HCEC 1CT (cell line): ENCODE data around the gene UQCR10.

Experiments
- DNase-seq: peaks from one replicate; pipeline ENCODE4 v3.0.0-alpha.2; 2017

Gene UQCR10

DNA sequence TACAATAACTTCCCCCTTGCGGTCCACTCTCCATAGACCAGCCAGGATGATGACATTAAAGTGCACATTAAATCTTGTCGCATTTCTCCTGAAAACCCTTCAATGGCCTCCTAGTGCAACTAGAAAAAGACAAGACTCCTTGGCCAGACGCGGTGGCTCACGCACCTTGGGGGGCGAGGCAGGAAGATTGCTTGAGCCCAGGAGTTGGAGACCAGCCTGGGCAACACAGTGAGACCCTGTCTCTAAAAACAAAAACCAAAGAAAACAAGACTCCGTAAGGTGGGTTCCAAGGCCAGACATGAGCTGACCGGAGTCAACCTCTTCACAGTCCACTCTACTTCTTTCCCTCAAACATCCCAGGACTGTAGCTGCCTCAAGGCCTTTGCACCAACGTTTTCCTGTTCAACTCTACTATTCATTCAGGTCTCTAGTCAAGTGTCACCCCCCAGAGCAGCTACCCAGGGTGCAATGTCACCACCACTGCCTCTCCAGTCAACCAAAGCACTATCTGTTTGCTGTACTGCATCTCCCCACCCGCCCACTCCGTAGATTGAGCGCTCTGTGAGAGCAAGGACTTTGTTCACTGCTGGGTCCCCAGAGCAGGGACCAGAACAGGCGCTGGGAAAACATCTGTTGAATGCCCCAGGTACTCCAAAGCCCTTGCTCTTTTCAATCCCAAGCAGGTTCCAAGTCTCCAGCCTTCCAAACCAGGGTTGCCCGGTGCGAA lies 1.1 kb upstream of the UQCR10 start:
- no peak for DNase-seq

DNA sequence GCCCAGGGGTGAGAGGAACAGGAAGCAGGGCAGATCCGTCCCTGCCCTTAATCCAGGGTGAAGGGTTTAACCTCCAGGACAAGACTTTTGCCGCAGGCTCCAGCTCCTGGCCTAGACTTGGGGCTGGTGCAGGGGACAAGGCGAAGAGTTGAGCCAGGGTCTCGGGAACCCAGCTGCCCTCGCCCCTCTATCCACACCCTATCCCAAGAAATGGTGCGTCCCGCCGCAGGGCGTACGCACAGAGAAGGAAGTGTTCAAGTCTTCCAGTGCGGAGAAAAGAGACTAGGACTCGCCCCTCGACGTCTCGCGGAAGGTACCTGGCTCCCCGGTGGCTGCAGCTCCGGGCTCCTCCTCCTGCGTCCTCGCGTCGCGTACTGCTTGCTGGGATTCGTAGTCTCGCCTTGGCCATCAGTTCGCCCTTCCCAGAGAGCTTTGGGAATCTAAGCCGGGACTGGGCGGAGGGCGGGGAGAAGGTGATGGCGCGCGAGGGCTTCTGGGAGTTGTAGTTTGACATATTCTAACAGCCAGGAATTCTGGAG lies 468 bp upstream of the UQCR10 start, which contains the start of gene ZMAT5:
ZMAT5 (minus strand) TSS at position 376 of the 539 bp plus-strand sequence. CDS start 18,463 bp downstream, outside the sequence.
- DNase-seq: peak; percentile 96

DNA sequence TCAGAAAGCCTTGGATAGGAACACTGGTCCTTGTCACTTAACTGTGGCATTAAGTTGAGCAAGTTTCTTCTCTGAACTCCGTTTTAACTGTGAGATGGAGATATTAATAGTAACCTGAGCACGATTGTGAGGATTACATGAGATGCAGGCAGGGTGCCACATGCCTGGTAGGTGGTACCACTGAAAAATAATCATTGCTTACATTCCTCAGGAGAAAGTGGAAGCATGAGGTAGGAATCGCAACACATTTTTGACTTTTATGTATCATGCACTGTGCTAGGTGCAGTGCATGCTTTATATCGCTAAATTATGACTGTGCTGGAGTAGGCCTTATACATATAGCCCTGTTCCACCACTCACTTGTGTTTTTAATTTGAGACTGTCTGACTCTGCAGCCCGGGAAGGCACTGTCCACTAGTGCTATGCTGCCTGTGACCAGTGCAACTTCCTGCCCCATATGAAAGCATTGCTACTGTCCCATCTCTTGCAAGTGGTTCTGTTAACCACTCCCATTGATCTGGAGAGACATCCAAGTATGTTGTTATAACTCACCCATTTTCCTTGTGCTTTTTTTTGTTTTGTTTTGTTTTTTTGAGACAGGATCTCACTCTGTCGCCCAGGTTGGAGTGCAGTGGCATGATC lies 1.0 kb downstream of the UQCR10 start:
- no peak for DNase-seq

DNA sequence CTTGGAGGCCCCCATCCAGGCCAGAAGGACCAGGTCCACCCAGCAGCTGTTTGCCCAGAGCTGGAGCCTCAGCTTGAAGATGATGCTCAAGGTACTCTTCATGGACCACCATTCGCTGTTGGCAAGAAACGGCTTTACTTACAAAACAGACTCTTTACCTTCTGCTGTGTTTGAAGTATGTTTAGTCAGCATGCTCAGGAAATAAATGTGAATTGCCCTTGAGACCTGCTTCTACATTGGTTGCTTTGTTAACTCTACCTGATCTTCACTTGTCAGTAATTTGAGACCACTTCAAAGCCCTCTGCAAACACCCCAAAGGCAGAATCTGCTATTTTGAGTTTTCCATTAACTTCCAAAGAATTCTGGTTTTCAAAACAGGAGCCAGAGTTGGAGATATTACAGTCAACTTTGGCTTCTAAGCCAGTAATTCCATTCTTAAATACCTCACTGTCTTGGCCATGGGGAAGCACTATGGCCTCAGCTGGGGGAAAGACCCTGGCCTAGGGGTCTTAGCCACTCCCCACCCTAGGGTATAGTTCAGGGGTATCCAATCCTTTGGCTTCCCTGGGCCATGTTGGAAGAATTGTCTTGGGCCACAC lies 2.7 kb downstream of the UQCR10 start:
- no peak for DNase-seq

DNA sequence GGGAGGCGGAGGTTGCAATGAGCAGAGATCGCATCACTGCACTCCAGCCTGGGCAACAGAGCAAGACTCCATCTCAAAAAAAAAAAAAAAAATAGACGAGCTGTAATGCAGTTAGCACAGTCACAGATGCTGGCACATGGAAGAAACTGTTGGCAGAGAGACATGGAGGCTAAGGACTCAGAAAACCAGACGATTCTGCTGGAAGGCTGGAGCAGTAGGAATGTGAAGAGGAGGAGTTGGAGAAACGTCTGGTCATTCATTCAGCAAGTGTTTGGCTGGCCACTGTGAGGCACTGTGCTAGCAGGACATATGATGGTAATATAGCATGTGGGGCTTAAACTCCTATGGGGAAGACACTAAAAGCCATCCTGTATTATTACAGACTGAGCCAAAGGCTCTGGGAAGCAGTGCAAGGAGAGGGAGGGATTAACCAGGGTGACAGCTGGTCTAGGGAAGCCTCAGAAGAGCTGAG lies 5.0 kb downstream of the UQCR10 start:
- DNase-seq: peak; percentile 62

DNA sequence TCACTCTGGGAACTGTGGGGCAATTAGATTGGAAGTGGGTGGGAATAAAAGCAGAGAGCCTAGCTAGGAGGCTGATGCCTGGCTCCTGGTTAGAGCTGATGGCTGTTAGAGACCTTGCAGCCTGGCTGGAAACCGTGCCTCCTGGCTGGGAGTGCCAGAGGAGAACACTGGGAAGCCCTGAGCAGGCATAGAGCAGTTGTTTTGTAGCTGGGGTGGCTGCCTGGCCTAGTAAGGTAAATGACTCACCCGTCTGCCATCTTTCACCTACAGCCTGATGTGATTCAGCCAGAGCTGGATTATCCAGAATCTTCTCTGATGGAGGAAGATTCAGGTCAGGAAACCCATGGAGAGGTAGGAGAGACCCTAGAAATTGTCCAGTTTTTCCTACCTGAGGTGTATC lies 6.1 kb downstream of the UQCR10 start:
- peak; percentile 41 for DNase-seq

DNA sequence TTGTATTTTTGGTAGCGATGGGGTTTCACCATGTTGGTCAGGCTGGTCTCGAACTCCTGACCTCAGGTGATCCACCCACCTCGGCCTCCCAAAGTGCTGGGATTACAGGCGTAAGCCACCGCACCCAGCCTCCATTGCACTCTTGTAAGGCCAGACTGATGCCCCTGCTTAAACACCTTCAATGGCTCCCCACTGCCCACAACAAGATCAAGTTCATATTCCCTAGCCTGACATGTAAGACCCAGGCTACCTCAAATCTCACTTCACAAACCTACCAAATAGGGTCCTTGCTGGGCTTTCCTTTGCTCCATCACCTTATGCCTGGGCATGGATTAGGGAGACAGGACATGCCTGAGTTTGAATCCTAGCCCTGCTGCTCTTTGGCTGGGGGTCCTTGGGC lies 13.1 kb downstream of the UQCR10 start:
- no peak for DNase-seq

DNA sequence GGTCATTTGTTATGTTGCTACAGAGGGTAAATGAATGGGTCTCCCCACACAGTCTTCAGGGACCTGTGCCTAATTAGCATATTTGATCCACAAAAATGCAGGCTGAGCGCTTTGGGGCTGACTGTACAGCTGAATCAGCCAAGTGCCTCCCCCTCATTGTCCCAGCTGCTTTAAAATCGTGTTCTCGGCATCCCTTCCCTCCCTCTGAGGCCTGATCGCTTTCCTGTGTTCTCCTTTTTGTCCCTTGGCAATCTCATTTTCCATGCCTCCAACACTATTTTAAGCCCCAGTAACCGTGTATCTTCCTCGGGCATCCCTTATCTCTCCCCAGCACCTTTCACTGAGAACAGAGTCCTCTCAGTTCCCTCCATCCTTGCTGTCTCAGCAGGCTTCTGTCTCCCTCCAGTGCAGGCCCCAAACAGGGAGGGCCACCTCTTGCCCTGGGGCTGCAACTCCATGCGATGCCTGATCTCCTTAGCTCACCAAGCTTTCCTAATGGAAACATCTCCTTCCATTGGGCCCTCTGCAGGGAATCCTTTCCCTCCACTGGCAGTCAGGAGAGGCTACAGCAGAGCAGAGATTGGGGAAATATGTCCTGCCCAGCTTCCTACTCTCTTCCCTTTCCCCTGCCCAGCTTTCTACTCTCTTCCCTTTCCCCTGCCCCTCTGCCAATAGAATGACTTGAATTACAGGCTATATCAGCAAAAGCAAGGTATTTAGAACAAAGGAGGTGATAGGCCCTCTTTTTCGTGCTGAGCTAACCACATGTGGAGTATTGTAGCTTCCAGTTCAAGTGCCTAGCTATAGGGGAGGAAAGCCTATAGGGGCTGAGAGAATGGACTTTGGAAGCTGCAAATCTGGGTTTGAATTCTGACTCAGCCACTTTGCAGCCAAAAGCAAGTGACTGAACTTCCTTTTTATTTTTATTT lies 13.8 kb downstream of the UQCR10 start:
- DNase-seq: peak; percentile 86

DNA sequence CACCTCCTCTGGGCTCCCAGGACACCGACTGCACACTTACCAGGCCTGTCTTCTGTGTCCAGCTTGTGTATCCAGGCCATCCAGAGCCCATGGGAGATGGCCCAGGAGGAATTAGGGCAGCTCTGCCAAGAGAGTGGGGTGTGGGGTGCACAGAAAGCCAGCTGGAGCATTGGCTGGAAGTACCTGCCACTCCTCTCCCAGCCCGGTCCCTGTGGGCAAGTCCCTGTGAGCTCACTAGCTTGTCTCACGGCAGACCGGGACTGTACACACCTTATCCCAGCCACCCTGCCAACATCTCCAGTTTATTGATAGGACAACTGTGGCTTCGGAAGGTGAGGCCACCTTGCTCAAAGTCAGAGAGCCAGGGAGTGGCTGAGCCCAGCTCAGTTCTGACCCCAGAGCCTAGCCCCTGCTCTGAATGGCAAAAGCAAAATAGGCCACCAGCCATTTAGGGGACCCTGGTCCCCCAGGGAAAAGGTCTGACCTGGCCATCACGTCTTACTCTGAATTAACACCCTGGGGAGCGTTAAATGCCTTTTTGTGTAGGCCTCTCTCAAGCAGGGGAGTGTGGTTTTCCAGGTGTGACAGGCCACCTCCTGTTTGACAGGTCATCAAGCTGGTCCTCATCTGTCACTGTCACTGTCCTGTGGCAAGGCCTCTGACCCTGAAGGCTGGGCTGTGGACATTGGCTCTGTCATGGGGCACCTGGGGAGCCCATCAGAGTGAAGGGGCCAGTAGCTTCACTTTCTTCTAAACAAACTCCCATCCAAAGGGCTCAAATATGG lies 15.1 kb downstream of the UQCR10 start:
- DNase-seq: no peak

DNA sequence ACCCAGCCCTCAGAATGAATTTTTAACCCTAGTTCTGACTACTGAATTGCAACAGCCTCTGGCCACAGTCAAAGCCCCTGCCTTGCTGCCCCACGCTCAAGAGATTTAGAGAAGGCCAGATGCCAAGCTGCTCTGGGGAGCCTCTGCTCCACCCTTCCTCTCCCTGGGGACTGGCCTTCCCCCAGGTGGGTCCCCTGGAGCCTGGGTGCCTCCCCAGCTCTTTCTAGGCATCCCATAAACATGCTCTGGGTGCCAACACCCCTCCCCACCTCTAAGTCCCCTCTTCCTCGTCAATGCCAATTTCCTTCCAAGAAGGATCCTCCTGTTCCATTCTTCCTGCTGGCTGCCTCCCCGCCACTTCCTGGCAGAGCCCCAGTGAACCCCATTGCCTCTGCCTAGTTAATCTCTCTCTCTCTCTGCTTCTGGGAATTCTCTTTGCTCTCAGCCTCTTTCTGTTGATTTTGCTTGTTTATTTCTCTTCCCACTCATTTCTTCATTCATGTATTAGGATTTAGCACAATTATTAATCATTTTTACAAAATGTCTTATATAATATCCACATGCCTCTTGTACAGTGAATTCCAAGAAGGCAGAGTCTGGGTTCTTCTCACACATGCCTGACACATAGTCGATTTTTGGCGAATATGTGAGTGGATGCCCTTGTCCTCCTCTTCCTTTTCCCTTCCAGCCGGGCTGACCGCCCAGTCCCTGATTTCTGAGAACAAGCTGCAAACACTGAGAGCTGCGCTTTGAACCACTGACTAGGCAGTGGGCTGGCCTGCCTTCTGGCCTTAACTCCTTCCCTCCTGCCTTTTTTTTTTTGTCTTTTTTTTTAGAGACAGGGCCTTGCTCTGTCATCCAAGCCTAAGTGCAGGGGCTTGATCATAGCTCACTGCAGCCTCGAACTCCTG lies 17.5 kb downstream of the UQCR10 start:
- no peak for DNase-seq

DNA sequence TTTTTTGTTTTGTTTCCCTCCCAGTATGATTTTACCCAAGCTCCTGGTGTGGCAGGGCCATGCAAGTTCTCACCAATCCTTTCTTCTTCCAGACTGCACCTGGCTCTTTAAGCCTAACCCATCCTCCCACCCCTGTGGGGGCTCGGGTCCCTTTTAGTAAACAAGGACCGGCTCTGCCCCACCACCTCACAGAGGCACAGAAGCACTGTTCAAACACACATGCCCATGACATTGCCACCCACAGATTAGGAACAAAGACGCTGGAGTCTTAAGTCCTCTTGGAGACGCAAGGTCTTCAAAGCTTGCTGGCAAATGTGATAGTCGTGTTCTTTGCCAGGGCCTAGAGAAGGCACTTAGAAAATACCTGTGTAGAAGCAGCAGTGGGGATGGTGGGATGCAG lies 18.9 kb downstream of the UQCR10 start:
- DNase-seq: no peak

DNA sequence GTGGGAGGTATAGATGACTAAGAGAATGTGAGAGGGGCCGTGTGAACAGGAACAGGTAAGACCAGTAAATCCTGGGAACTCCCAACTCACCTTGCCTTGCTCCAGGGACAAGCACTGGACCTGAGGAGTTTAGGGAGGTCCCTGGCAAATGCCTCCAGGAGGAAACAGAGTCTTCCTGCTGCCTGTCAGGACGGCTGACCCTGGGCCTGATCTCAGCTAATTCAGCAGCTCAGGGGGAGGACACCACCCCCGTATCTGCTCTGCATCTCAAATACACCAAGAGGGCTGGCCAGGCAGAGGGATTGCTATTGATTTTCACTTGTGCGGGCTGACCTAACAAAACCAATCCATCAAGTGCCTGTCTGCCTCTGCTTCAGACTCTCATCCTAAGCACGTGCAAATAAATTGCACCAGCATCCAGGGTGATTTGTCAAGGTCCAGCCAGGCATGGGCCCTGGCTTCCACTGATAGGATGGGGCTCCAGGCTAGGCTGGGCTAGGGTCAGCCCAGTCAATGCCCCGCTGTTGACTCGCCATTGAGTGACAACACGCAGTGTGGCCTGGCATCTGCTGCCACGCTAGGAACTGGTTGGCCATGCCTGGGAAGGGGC lies 20.3 kb downstream of the UQCR10 start:
- DNase-seq: no peak

DNA sequence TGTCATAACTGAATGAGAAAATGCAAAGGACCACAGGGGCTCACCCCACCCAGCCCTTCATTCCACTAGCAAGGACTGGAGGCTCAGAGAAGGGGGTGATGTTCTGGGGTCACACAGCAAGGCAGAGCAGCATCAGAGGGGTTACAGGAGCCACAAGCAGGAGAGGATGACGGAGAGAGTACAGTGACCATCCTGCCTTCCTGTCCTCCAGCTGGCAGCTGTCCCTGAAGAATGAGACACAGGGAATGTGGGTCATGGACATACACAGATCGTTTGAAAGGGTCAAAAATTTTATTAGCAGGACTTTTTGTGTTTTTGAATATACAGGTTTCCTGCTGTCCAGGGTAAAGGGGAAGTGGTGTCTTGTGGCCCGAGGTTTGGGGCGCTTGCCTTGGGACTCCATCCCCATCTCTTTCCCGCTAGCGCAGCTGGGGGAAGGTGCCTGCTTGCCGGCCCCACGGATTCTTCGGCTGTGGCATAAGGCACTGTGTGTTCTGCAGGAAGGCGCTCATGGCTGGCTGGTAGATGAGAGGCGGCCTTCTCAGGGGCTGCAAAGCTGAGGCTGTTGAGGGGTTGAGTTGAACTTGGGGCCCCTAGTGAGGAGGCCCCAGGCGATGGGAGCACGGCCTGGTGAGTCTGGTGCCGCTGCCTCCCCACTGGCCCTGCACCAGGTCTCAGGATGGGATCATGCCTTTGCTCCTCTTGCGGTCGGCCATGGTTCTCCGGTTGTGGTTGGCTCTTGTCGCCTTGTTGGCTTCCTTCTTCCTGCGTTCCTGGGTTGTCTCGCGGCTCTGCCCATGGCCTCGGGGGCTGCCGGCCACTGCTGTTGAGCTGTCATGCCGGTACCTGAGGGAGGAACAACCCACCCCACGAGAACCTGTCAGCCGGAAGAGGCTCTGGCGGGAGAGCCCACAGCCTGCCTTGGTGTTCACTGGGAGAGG lies 21.4 kb downstream of the UQCR10 start:
- no peak for DNase-seq

DNA sequence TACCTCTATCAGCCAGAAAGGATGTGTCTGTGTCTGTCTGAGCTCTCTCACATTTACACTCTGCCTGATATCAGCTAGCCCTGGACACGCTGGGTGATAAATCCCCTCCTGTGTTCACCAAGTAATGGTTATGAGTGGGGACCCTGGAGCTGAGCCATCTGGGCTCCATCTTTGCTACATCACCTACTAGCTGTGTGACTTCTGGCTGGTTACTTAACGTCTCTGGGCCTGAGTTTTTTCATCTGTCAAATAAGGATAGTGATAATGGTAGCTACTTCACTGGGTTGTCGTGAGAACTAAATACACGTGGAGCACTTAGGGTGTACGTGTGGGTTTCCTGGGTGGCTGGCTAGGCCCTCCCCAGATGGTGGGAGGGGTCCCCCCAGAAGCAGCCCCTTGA lies 22.9 kb downstream of the UQCR10 start:
- no peak for DNase-seq

DNA sequence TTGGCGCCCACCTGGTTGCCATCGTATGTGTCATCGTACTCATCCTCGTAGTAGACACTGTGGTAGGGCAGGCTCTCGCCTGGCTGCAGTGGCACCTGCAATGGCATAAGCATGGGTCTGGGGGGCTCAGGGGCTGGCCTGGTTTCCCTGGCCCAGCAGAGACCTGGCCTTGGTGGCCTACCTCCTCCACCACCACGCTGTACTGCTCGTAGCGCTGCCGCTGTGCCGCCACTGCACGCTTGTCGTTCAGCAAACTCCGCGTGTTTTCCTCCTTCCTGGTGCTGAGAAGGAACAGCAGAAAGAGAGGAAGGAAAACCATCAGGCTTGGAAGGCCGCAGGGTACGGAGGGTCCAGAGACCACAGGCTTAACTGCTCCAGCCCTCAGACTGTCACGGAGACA lies 26.2 kb downstream of the UQCR10 start:
- DNase-seq: no peak

DNA sequence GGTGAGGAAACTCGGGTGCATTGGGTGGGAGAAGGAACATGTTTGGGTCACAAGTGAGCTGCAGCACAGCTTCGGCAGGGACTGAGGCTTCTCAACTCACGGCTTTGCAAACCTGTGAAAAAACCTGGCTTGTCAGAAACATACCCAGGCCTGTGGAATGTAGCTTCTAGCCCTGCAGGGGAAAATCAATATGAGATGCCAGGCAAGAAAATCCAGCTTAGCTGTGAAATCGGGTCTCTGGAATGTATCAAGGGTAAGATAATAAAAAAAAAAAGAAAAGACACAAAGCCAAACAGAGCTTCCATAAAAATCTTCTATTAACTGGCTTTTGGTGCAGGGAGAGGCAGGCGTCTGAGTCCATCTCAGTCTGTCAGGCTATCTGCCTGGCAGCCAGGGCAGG lies 28.5 kb downstream of the UQCR10 start:
- DNase-seq: no peak

DNA sequence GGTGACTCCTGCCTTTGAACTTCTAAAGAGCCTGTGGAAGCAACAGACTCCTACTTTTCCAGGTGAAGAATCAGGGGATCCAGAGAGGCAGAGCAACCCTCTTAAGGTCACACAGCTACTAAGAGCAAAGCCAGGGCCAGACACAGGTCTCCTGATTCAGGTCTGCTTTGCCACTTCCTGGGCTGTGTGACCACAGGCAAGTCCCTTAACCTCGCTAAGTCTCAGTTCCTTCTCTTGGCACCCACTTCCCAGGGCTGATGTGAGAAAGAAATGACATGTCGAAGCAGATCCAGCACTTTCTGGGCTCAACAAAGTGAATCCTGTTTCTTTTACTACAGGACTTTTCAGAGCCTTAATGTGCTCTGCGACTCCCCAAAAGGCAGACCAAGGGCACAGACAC lies 30.2 kb downstream of the UQCR10 start:
- DNase-seq: no peak

DNA sequence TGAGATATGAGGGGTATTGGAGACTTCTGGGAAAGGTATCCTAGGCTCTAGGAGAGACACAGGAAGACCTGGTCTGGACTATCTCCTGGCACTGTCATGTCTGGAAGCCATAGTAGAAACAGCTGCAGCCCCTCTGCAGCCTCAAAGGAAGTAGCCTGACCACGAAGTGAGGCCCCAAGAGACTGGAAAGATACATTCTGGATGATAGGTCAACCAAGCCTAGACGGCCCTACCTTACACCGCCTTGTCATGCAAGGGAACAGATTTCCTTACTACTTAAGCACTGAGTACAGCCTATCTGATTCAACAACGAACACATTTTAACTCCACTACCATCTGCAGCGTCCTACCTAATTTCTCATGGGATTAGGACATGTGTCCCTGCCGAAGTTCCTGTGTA lies 31.1 kb downstream of the UQCR10 start:
- DNase-seq: no peak

DNA sequence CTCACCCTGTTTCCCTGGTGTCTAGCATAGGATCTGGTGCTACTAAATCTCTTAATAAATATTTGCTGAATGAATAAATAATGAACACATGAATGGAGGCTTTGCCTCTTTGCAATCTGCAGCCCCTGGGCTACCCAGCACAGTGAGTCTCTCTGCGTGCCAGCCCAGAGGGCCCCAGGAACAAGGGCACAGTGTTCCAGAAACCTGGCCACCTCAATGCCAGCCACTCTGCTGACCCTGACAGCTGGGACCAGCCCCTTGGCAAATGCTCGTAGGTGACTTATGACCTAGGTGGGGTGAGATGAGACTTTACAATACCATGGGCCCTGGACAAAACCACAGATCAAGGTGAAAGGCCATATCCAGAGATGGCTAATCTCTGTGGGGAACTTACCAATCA lies 31.6 kb downstream of the UQCR10 start:
- no peak for DNase-seq
